HL-60 (cell line): ENCODE measurements around the gene EFCC1.
A peak's percentile ranks its signal among the peaks of the same experiment; 100 is the strongest.

Source experiments
- DNase-seq, 2 experiments: peaks; one replicate each; pipeline ENCODE4 v3.0.0-alpha.2; 2010 to 2020; ENCODE audit warnings: low read depth in 1 of 2, low spot score in 1 of 2
- H3K27ac ChIP-seq: fragments of 250-450 bp; sonication (Bioruptor Pico); replicated peaks from 2 replicates; pipeline ENCODE4 v1.5.1; 2020; ENCODE audit warnings: mild to moderate bottlenecking, moderate library complexity
- H3K27me3 ChIP-seq: fragments of 250-450 bp; sonication (Bioruptor Pico); 2 replicates; pipeline ENCODE4 v1.5.1; 2021; ENCODE audit warnings: mild to moderate bottlenecking, moderate library complexity; ENCODE audit not compliant: insufficient read depth, poor library complexity, severe bottlenecking
- H3K4me3 ChIP-seq: replicated peaks from 2 replicates; pipeline ENCODE4 v1.5.1; 2011; ENCODE audit warnings: mild to moderate bottlenecking, control low read depth, low read length; ENCODE audit not compliant: insufficient read depth
- GABPA ChIP-seq: IDR thresholded peaks from 2 replicates; pipeline ENCODE4 v1.6.1; 2012; ENCODE audit warnings: low read depth
- POLR2AphosphoS5 ChIP-seq: IDR thresholded peaks from 2 replicates; pipeline ENCODE4 v1.6.1; 2012; ENCODE audit warnings: low read depth
- SPI1 ChIP-seq: IDR thresholded peaks from 2 replicates; pipeline ENCODE4 v1.6.1; 2012; ENCODE audit warnings: low read depth, mild to moderate bottlenecking, borderline replicate concordance
- TF ChIP-seq, protein P1 (sequence below): IDR thresholded peaks from 2 replicates; pipeline ENCODE4 v1.6.1; 2012; ENCODE audit warnings: low read depth; ENCODE audit not compliant: insufficient replicate concordance
- TF ChIP-seq, protein P2 (sequence below): IDR thresholded peaks from one replicate; pipeline ENCODE4 v1.5.1; 2011; ENCODE audit warnings: low read length, control low read depth, inconsistent platforms; ENCODE audit not compliant: insufficient read depth

The EFCC1 gene

DNA sequence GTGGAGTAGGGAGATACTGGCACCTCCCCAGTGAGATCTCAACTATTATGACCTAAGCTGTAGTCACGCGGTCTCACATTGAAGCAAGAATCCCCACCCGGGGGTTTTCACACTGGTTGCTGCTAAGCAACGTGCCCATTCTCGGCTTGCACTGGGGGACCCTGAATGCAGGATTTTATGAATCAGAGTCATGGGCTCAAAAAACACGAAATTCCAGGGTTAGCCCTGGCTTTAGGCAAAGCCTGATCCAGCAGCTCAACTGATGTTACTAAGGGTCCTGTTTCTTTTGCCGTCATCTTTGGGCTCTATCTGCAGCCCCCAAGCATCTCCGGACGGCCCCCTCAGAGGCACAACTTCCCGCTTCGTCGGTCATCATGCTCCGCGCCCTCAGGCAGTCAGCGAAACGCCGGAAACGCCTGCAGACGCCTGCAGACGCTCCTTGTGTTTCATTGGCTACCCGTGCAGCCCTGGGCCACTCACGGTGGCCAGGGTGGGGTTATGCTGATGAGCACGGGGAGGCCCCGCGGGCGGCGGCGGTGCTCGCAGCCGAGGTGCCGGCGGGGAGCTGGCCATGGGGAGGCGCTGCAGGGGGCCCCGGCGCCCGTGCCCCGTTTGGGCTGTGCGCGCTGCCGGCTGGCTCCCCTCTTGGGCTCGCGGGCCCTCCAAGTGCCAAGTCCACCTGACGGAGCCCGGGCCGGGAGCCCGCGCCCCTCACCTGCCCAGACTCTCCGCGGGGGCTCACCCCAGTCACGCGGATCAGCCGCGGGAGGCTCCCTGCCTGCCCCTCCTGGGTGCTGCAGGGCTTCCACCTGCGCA, 25.8 kb downstream of the EFCC1 start:
- Histone ChIP-seq H3K27ac (0 out of 2 replicates have a peak overlapping the region, but pooled peaks have one; percentile 23), H3K27me3 (no peaks in the 10 kb centered on the region), H3K4me3 (peak overlapping the region; percentile 53)
- TF ChIP-seq POLR2AphosphoS5, result peak; percentile 56; the same call in 1 of the 2 replicates
- TF ChIP-seq, protein P1, sequence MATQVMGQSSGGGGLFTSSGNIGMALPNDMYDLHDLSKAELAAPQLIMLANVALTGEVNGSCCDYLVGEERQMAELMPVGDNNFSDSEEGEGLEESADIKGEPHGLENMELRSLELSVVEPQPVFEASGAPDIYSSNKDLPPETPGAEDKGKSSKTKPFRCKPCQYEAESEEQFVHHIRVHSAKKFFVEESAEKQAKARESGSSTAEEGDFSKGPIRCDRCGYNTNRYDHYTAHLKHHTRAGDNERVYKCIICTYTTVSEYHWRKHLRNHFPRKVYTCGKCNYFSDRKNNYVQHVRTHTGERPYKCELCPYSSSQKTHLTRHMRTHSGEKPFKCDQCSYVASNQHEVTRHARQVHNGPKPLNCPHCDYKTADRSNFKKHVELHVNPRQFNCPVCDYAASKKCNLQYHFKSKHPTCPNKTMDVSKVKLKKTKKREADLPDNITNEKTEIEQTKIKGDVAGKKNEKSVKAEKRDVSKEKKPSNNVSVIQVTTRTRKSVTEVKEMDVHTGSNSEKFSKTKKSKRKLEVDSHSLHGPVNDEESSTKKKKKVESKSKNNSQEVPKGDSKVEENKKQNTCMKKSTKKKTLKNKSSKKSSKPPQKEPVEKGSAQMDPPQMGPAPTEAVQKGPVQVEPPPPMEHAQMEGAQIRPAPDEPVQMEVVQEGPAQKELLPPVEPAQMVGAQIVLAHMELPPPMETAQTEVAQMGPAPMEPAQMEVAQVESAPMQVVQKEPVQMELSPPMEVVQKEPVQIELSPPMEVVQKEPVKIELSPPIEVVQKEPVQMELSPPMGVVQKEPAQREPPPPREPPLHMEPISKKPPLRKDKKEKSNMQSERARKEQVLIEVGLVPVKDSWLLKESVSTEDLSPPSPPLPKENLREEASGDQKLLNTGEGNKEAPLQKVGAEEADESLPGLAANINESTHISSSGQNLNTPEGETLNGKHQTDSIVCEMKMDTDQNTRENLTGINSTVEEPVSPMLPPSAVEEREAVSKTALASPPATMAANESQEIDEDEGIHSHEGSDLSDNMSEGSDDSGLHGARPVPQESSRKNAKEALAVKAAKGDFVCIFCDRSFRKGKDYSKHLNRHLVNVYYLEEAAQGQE, result no peak
- TF ChIP-seq, protein P2, sequence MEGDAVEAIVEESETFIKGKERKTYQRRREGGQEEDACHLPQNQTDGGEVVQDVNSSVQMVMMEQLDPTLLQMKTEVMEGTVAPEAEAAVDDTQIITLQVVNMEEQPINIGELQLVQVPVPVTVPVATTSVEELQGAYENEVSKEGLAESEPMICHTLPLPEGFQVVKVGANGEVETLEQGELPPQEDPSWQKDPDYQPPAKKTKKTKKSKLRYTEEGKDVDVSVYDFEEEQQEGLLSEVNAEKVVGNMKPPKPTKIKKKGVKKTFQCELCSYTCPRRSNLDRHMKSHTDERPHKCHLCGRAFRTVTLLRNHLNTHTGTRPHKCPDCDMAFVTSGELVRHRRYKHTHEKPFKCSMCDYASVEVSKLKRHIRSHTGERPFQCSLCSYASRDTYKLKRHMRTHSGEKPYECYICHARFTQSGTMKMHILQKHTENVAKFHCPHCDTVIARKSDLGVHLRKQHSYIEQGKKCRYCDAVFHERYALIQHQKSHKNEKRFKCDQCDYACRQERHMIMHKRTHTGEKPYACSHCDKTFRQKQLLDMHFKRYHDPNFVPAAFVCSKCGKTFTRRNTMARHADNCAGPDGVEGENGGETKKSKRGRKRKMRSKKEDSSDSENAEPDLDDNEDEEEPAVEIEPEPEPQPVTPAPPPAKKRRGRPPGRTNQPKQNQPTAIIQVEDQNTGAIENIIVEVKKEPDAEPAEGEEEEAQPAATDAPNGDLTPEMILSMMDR, result peak; percentile 27
- peak; percentile 77 to 94 for DNase-seq

- Histone ChIP-seq H3K27me3 (no peaks in the 10 kb centered on the region), H3K4me3 (peak overlapping the region; percentile 53), H3K27ac (0 out of 2 replicates have a peak overlapping the region, but pooled peaks have one; percentile 23)
- TF ChIP-seq SPI1 (no peak), GABPA (no peak), POLR2AphosphoS5 (no peak)
- TF ChIP-seq, protein P1, result no peak
- TF ChIP-seq, protein P2, result no peak
- DNase-seq, result no peak
Measured at GRCh38 chr3:129027544-129027880, 26.4 kb downstream of the EFCC1 start.

- Histone ChIP-seq H3K4me3 (no peak overlapping the region), H3K27ac (no peak overlapping the region), H3K27me3 (no peaks in the 10 kb centered on the region)
- TF ChIP-seq POLR2AphosphoS5 (no peak), SPI1 (no peak), GABPA (no peak)
- TF ChIP-seq, protein P2, result no peak
- TF ChIP-seq, protein P1, result no peak
- no peak for DNase-seq
Measured at GRCh38 chr3:129028866-129029265, 27.8 kb downstream of the EFCC1 start.
